NK-92 (cell line): ENCODE data around the gene MSS51.

Source experiments
- DNase-seq: peaks from one replicate; lab custom pipeline; 2025; ENCODE audit not compliant: unreplicated experiment; lab: John Stamatoyannopoulos, UW

Gene MSS51

DNA sequence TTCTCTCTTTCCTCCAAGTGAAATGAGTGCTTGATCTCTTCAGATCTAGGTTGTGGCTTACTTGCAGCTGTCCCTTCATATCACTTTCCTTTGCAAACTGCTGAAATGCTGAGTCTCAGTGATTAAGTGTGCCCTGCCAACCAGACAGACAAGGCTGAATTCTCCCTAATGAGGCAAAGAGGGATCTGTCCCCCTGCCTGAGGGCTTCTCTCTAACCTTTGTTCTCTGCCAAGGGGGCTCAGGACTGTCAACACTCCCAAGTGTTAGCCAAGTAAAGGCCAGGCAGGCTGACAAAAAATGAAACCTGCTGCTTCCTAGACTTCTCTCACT, at the start of gene MSS51:
Gene MSS51, minus strand, starts transcription at position 24 of the 330 bp plus-strand sequence. CDS start 5,277 bp downstream, outside the sequence.
- no peak for DNase-seq

DNA sequence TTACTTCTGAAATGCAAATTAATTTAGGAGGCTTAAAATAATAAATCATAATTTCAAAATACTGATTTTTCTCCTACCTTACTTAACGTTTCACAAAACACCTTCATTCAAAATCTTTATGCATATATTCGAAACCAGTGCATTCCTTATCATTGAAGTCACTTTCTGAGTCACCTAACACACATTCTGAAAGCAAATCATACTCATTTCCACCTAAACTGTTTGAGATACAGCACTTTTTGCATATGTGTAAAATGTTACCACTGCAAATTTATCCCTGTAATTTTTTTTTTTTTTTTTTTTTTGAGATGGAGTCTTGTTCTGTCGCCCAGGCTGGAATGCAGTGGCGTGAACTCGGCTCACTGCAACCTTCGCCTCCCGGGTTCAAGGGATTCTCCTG, 46.8 kb upstream of the MSS51 start:
- DNase-seq: no peak

DNA sequence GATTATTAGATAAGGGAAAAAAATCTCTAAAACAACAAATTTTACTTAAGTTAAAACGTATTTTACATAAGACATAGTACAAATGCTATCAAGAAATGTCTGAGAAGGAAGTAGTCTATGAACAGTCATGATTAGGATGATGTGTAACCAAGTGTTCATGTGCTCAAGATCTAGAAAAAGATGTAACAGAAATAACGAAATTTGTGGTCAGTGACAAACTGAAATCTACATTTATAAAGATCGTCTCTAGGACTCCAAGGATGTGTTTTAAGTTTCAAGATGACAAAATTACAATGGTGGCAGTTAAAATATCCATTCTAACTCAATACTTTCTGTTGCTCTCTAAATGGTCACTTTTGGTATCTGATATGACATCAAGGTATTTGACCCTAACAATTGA, 45.3 kb upstream of the MSS51 start:
- DNase-seq: no peak

DNA sequence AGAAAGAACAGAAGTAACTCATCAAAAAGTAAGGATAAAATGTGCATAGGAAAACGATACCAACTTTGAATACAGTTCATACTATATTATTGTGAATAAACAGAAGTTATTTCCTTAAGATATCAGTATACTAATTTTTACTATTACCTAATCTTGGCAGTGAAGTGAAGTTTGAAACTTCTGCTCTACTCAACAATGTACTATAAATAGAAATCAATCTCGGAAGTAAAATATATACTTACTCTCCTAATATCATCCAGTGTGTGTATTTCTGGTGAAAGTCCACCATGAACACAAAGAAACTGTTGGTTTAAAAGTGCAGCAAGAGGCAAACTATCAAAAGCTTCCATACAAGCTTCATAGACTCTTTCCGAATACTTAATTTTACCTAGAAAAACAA, 37.9 kb upstream of the MSS51 start:
- no peak for DNase-seq

DNA sequence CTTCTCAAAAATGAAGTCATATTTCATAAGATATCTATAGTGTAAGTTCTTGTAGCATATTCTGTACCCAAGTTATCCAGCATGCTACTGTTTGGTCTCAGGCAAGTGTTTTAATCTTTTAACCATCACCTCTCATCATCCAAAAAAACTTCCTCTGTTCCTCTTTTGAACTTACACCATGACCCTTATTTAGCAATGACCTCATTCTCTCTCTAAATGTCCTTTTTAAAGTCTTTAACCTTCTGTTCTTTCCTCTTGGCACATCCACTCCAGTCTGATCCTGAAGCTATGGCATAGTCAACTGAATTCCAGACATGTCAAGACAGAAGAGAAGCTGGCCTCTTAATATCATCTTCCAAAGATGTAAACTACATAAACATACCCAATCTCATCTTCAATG, 36.2 kb upstream of the MSS51 start:
- DNase-seq: no peak

DNA sequence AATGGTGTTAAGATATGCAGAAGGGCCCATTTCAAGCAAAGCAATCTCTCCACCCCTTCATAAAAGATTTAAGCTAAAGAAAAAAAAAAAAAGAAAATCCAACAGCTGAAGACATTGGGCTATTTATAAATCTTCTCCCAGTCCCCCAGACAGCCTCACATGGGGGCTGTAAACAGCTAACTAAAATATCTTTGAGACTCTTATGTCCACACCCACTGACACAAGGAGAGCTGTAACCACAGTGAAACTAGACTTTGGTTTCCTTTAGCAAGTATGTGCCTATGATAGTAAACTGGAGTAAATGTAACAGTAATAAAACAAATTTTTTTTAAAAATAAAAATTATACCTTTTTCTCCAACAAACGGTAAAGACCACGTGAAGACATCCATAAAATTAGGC, 33.8 kb upstream of the MSS51 start:
- DNase-seq: no peak

DNA sequence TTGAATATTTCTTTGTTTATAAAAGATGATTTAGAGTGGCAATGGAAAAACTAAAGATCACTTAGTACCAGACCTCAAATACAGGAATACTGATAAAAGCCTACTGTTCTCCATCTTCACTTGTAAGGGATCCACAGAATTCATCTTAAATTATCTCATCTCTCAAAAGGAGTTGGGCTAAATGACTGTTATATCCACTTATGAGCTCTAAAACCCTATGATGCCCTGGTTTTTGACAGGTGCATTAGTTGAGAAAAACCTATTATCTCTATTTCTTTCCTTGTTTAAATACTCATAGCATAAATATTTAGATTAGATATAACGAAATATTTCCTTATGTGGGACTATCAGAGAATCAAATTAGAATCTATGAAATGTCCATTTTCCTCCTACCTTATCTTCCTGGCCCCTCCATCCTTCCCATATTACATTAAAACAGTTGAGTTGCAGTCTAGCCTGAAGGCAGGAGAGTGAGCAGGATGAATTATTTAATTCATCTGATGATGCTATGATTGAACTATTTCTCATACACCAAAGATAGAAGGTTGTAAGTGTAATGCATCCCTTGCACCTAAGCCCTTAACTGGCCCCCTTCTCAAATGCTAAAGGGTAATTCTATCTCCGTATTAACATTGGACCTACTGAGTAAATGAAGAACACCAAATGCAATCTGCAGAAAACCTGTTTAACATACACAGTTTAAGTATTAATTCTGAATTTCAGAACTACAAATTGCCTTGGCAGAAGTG, 32.8 kb upstream of the MSS51 start:
- no peak for DNase-seq

DNA sequence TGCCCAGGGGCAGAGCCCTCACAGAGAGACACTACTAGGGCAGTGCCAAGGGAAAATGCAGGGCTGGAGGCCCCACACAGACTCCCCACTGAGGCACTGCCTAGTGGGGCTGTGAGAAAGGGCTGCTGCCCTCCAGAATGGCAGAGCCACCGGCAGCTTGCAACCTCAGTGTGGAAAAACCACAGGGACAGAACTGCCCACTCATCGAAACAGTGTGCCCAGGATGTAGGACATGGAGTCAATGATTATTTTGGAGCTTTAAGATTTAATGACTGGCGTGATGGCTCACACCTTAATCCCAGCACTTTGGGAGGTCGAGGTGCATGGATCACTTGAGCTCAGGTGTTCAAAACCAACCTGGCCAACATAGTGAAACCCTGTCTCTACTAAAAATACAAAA, 27.5 kb upstream of the MSS51 start:
- DNase-seq: no peak

DNA sequence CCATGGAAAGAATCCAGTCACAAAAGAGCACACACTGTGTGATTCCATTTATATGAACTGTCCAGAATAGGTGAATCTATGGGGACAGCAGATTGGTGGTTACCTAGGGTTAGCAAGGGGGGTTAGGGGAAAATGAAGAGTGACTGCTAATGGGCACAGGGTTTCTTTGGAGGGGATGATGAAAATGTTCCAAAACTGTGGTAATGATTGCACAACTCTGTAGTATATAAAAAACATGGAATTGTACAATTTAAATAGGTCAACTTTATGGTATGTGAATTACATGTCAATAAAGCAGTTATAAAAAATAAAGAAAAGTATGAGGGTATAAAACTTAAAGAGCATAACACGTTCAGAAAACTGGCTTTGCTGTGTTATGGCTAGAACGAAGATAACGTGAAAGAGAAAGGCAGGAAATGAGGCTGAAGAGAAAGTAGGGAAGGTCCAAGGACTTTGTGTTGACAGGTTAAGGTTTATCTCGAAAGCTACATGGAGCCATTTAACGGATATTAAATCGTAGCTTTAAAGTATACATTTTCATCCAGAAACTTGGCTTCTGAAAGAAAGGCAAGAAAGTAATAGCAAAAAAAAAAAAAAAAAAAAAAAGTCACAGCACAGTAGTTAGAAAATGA, 26.4 kb upstream of the MSS51 start:
- DNase-seq: no peak

DNA sequence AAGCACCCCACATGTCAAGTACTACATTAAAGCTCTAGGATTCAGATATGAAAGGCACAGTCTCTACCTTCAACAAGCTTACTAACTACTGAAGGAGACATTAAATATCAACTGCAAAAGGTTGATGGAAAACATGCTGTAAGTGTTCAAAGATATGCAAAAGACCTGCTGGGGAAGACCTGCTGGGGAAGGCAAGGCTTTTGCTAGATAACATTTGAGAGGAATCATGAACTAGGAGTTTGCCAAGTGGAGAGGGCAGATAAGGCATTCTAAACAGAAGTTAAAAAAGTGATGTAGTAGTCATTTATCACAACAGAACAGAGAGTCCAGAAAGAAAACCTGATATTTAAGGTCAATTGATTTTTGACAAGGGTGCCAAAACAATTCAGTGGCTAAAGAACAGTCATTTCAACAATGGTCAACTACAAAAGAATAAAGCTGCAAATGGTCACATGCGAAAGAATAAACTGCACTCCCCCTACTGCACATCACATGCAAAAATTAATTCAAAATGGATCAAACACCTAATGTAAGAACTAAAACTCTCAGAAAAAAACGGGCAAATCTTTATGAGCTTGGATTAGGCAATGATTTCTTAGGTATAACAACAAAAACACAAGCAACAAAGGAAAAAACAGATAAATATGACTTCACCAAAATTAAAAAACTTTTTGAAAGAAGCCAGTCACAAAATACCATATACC, 23.0 kb upstream of the MSS51 start:
- DNase-seq: no peak

DNA sequence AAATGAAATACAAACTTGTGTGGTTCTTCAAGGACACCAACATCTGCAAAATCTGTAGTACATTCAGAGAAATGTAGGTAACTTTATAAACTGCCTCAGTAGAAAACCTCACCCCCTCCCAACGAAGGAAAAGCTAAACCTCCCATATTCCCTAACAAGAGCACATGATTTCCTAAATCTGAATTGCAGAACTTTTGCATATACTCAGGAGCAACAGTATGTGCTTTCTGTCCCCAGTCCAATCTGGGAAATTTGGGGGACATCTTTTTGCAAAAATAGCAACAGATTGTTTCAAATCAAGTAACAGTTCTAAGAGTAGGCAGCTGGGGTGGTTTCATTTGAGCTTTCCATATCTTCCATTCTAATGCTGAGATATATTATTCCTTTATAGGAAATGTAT, 15.8 kb upstream of the MSS51 start:
- DNase-seq: no peak

DNA sequence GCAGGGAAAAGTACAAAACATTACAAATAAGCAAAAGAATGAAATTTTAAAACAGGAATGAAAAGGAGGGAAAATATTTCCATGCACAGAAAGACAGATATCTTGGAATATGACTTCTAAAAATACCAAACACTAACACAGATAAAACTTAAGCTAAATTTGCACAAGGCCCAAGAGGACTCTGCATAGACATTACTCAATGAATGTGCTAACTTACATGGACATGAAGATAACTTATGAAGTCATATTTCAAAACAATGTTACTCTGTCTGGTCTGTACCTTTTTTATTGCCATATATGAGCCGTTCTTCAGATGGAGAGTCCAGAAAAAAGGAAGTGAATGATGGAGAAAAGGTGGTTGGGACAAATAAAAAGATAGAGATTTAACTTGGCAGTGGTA, 15.0 kb upstream of the MSS51 start:
- DNase-seq: no peak

DNA sequence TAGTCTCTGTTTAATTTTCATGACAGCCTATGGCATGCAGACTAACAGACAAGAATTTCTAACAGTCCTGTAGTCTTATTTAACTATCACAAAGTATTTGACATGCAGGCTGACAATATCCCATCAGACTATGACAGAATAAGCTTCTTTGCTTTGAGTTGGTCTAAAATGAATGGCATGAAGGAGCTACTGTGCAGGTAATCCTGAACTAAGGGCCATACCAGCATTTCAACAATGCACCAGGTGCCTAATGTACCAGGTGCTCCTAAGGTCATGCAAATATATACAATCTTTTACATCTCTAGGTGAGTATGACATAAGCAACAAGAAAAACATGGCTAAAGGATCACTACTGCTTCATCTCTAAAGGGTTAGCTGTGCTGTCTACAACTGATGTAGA, 13.6 kb upstream of the MSS51 start:
- DNase-seq: no peak

DNA sequence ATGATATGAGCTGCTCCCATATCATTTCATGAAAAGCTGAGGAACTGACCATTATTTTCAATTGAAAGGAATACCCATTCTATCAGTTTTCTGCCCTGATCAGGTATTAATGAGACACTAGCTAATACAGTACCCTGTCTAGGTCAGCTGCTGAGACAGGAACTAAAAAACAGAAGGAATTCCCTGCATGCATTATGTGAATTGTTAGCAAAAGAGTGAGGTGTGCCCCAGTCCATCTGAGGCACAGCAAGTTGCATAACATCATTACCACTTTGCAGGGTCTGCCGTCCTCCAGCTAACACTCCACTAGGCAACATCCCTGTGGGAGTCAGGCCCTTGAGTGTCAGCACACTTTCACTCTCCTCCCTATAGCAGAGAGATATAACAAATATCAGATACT, 11.1 kb upstream of the MSS51 start:
- DNase-seq: no peak

DNA sequence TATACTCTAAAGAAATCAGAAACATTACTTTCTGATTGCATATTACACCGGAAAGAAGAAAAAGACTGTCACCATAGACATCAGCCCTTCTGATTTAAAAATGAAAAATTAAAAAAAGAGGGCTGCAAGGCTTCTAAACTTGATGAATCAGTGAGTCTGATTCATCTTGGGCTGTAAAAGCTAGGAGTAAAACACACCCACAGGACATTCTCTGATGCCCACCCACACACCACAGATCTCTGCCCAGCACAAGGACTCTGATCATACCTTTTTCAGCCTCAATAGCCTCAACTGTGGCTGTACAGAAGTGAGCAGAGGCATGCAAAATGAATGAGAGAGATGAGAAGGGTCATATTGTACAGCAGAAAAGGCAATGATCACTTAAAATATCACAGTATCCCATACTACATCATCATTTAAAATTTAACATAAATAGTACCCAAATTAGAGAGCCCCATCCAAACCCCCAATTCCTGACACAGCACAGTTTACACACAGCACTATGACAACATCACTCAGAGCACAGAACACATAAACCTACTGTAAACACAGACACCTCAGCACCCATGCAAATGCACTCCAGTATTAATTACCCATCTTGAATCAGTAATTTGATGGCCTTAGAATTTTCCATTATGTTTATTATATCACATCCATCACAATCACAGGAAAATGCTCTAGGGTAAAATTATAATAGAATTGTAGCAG, 6.4 kb upstream of the MSS51 start:
- no peak for DNase-seq

DNA sequence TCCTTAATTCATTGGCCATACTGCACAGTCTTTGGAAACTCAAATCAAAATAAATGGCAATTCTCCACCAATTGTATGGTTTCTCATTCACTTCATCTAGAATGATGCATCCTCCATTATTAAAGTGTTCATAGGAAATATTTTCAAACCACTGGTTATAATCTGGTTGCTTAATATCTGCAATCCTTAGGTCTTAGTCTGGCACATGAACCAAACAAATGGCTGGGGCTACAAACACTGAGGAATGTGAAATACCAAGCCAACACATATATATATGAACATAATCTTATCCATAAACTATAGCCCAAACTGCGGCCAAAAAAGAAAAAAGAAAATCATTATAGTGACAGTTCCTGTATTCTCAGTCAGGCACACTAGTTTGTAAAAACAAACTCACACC, 5.7 kb upstream of the MSS51 start:
- no peak for DNase-seq

DNA sequence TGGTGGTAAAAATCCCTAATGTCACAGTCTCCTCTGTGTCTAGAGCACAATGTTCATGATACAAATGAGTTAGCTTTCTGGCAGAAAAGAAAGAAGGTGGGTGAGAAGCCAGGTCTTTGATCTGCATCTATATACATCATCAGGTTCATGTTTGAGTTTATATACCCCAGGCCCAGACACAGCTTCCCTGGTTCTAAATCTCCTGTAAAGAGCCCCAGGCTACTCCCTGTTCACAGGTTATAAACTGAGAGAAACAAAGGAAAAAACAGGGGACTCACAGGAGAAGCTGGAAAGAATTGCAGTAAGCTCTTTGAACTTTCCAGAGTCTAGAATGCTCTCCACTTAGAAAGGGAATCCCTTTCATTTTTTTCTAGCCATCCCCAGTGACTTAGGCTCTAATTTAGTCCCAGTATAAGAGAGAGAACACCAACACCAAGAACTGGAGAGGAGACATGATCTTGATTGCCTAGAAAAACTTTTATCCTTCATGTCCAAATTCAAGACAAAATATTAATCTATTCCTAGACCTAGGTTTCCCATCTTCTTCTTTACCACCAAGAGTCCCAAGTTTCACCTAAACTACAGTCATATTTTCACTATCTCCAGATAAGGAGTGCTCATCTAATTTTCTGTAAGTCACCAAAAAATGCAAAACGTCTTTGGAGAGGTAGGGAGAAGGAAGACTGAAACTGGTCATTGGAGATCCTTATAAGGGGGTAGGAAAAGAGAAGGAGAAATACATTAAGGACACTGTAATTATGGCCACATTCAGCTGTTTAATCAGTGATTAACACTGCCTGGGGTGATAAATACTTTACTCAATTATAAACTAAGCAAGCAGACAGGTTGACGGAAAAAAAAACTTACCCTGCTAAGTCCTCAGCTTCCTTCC, 469 bp downstream of the MSS51 start:
- no peak for DNase-seq

DNA sequence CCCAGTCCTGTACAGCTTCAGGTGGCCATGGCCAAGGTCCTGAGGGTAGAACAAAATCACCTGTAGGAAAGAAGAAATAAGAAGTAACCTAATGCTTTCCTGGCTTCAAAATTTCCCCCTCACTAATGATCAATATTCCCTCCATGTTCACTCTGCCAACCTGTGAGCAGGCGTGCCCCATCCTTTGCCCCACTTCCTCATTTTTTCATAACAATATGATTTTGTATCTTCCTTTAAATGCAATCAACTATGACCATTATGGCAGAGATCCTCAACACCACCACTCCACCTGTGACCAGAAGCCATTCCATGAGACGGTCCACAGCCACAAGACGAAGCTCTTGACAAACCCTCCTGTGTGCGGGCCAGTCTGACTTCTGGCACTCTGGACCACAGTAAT, 7.0 kb downstream of the MSS51 start:
- no peak for DNase-seq

DNA sequence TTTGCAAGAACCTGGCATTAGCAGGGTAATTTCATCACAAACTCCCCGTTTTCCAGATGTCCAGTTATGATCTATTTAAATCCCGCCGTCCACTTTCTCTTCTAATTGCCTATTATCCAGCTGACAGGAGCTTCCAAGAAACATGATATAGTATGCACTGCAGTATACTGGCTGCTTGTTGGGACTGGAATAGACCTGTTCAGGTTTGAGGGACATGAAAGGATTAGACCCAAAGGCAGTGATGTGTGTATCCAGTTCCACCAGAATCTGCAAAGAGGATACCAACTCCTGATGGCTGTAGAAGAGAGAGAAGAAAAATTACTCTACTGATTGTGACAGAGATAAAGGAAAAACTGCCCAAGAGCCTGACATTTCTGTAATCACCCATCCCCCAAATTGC, 8.9 kb downstream of the MSS51 start:
- DNase-seq: no peak

DNA sequence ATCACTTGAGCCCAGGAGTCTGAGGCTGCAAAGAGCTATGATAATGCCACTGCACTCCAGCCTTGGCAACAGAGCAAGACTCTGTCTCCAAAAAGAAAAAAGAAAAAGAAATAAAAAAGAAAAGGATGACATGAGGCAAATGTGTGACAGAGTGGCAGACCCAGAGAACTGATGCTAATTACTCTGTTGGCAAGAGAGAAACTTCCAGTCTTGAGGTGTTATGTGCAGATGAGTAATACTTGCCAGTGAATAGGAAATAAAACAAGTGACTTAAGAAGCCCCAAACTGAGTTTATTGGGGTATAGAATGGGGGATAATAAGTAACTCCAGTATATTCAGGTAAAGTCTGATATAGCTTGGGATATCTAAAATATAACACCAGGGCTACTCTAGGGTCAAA, 10.1 kb downstream of the MSS51 start:
- no peak for DNase-seq

DNA sequence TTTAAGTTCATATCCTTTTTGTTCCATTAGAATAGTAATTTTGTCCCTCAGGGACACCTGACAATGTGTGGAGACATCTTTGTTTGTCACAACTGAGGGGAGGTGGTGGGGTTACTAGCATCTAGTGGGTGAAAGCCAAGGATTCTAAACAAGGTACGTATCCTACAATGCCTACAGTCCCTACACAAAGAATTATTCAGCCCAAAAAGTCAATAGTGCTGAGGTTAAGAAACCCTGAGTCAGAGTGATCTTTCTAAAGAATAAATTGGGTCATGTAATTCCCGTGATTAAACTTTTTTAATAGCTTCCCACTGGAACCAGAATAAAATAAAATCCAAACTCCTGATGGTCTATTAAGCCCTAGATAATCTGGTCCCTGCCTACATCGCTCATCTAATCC, 16.8 kb downstream of the MSS51 start:
- no peak for DNase-seq
